Measurements from ENCODE around the gene STK16. TPM values are rescaled to one million over a fixed set of nuclear protein-coding genes. Genes with fewer than 3 reads are reported as not detected.
"Not testable (repeated sequence)": the region's sequence is repeated elsewhere in the genome, so short reads cannot be mapped to it uniquely, and the experiment has no call there.

The STK16 gene
- polyA plus RNA-seq (ENCODE audit: insufficient read length in 3 of 3), result 10 to 100 TPM; 38.9 to 40.4 (median 39.9) TPM
- long read RNA-seq, donor 1, transcript STK16-204 (8 exons, 2,868 nt), result major isoform, 10 of 15 reads
- long read RNA-seq, donor 1, partial matches to known transcripts, result 0 of 15 reads
- long read RNA-seq, donor 1, other reads (novel, unspliced or antisense), result 0 of 15 reads
- long read RNA-seq, donor 2, transcript STK16-204 (8 exons, 2,868 nt), result major isoform, 16 of 32 reads
- long read RNA-seq, donor 2, partial matches to known transcripts, result 13 of 32 reads
- long read RNA-seq, donor 2, other reads (novel, unspliced or antisense), result 0 of 32 reads
- long read RNA-seq, donor 3, transcript STK16-204 (8 exons, 2,868 nt), result major isoform, 5 of 13 reads
- long read RNA-seq, donor 3, partial matches to known transcripts, result 5 of 13 reads
- long read RNA-seq, donor 3, other reads (novel, unspliced or antisense), result 0 of 13 reads
- long read RNA-seq, donor 4, transcript STK16-204 (8 exons, 2,868 nt), result major isoform, 6 of 27 reads
- long read RNA-seq, donor 4, partial matches to known transcripts, result 15 of 27 reads
- long read RNA-seq, donor 4, other reads (novel, unspliced or antisense), result 0 of 27 reads
- long read RNA-seq, donor 5, partial matches to known transcripts, result 0 of 5 reads
- long read RNA-seq, donor 5, other reads (novel, unspliced or antisense), result 0 of 5 reads
- long read RNA-seq, donor 6, transcript STK16-204 (8 exons, 2,868 nt), result major isoform, 5 of 17 reads
- long read RNA-seq, donor 6, partial matches to known transcripts, result 8 of 17 reads
- long read RNA-seq, donor 6, other reads (novel, unspliced or antisense), result 0 of 17 reads
- long read RNA-seq, donor 7, transcript STK16-204 (8 exons, 2,868 nt), result major isoform, 7 of 22 reads
- long read RNA-seq, donor 7, partial matches to known transcripts, result 10 of 22 reads
- long read RNA-seq, donor 7, other reads (novel, unspliced or antisense), result 0 of 22 reads
- long read RNA-seq, donor 8, partial matches to known transcripts, result 0 of 7 reads
- long read RNA-seq, donor 8, other reads (novel, unspliced or antisense), result 0 of 7 reads
- long read RNA-seq, donor 9, partial matches to known transcripts, result 7 of 14 reads
- long read RNA-seq, donor 9, other reads (novel, unspliced or antisense), result 0 of 14 reads
- long read RNA-seq, donor 10, partial matches to known transcripts, result 5 of 11 reads
- long read RNA-seq, donor 10, other reads (novel, unspliced or antisense), result 0 of 11 reads
- long read RNA-seq, donor 11, transcript STK16-204 (8 exons, 2,868 nt), result major isoform, 6 of 7 reads
- long read RNA-seq, donor 11, partial matches to known transcripts, result 0 of 7 reads
- long read RNA-seq, donor 11, other reads (novel, unspliced or antisense), result 0 of 7 reads
- long read RNA-seq, donor 12, transcript STK16-204 (8 exons, 2,868 nt), result major isoform, 10 of 25 reads
- long read RNA-seq, donor 12, partial matches to known transcripts, result 11 of 25 reads
- long read RNA-seq, donor 12, other reads (novel, unspliced or antisense), result 0 of 25 reads
- long read RNA-seq, donor 13, partial matches to known transcripts, result 0 of 5 reads
- long read RNA-seq, donor 13, other reads (novel, unspliced or antisense), result 0 of 5 reads
- long read RNA-seq, donor 14, result 0 reads
- long read RNA-seq, donor 15, transcript STK16-204 (8 exons, 2,868 nt), result major isoform, 8 of 31 reads
- long read RNA-seq, donor 15, partial matches to known transcripts, result 16 of 31 reads
- long read RNA-seq, donor 15, other reads (novel, unspliced or antisense), result 0 of 31 reads
- long read RNA-seq, donor 16, transcript STK16-204 (8 exons, 2,868 nt), result major isoform, 10 of 32 reads
- long read RNA-seq, donor 16, partial matches to known transcripts, result 18 of 32 reads
- long read RNA-seq, donor 16, other reads (novel, unspliced or antisense), result 0 of 32 reads

GRCh38 chr2:219245148-219245898 lies at the start of gene STK16, which contains the start of gene GLB1L:
TSS of gene STK16 (plus strand) at chr2:219245479. CDS start at chr2:219246000, 521 bp downstream.
TSS of gene GLB1L (minus strand) at chr2:219245444. CDS start at chr2:219243573, 1,871 bp downstream.
- DNase-seq, result peak; percentile 93

- no peak for DNase-seq
Measured at GRCh38 chr2:219197388-219197787, 47.9 kb upstream of the STK16 start.

- DNase-seq, result no peak
Measured at GRCh38 chr2:219198974-219199373, 46.3 kb upstream of the STK16 start.

- no peak for DNase-seq
Measured at GRCh38 chr2:219199470-219200211, 45.6 kb upstream of the STK16 start.

- DNase-seq, result not testable (repeated sequence)
Measured at GRCh38 chr2:219200502-219201326, 44.6 kb upstream of the STK16 start.

- DNase-seq, result not testable (repeated sequence)
Measured at GRCh38 chr2:219201331-219201730, 43.9 kb upstream of the STK16 start.

GRCh38 chr2:219204425-219205164 lies 40.7 kb upstream of the STK16 start:
- DNase-seq, result no peak

- DNase-seq, result no peak
Measured at GRCh38 chr2:219205165-219205538, 40.1 kb upstream of the STK16 start.

- DNase-seq, result no peak
Measured at GRCh38 chr2:219205981-219206327, 39.3 kb upstream of the STK16 start.

GRCh38 chr2:219206328-219207133 lies 38.7 kb upstream of the STK16 start, which contains the start of gene ZFAND2B:
TSS of gene ZFAND2B (plus strand) at chr2:219206782. CDS start at chr2:219206988, 206 bp downstream.
- peak; percentile 96 for DNase-seq

GRCh38 chr2:219207134-219207883 lies 38.0 kb upstream of the STK16 start:
- DNase-seq, result no peak

GRCh38 chr2:219207884-219208740 lies 37.2 kb upstream of the STK16 start:
- DNase-seq, result no peak

- DNase-seq, result no peak
Measured at GRCh38 chr2:219209236-219210195, 35.8 kb upstream of the STK16 start.
